HG03565 (cell line): Measurements from ENCODE around the gene TNIK.
"Not testable (repeated sequence)": the region's sequence is repeated elsewhere in the genome, so short reads cannot be mapped to it uniquely, and the experiment has no call there.

Source experiments
- ATAC-seq: cut with Tn5 transposase; IDR thresholded peaks from one replicate; pipeline ENCODE4 v1.9.1; 2021; ENCODE audit warnings: mild to moderate bottlenecking, moderate library complexity; ENCODE audit not compliant: unreplicated experiment

TNIK gene

GRCh38 chr3:171118993-171119392 is 341.2 kb downstream of the TNIK start:
- not testable (repeated sequence) for ATAC-seq

- no peak for ATAC-seq
These were observed 343.3 kb downstream of the TNIK start for GRCh38 chr3:171116824-171117395.

- ATAC-seq: no peak
These were observed 343.8 kb downstream of the TNIK start for GRCh38 chr3:171116365-171116764.

GRCh38 chr3:171115667-171116066 is 344.5 kb downstream of the TNIK start:
- ATAC-seq: no peak

GRCh38 chr3:171113716-171114115 is 346.5 kb downstream of the TNIK start:
- ATAC-seq: no peak

GRCh38 chr3:171110715-171111114 is 349.5 kb downstream of the TNIK start:
- no peak for ATAC-seq

GRCh38 chr3:171108066-171108465 is 352.1 kb downstream of the TNIK start:
- ATAC-seq: no peak

GRCh38 chr3:171103185-171103584 is 357.0 kb downstream of the TNIK start:
- no peak for ATAC-seq

GRCh38 chr3:171101982-171102641 is 358.1 kb downstream of the TNIK start:
- ATAC-seq: no peak

- no peak for ATAC-seq
These were observed 360.3 kb downstream of the TNIK start for GRCh38 chr3:171099911-171100310.

GRCh38 chr3:171095063-171095462 is 365.1 kb downstream of the TNIK start:
- peak; percentile 96 for ATAC-seq

GRCh38 chr3:171094411-171094810 is 365.8 kb downstream of the TNIK start:
- no peak for ATAC-seq

- no peak for ATAC-seq
These were observed 366.7 kb downstream of the TNIK start for GRCh38 chr3:171093462-171093861.

GRCh38 chr3:171092467-171092911 is 367.7 kb downstream of the TNIK start:
- ATAC-seq: no peak

- no peak for ATAC-seq
These were observed 369.9 kb downstream of the TNIK start for GRCh38 chr3:171090321-171090720.

GRCh38 chr3:171088964-171089754 is 371.0 kb downstream of the TNIK start:
- ATAC-seq: no peak

GRCh38 chr3:171088496-171088895 is 371.7 kb downstream of the TNIK start:
- ATAC-seq: no peak

- peak; percentile 59 for ATAC-seq
These were observed 373.3 kb downstream of the TNIK start for GRCh38 chr3:171086914-171087313.

GRCh38 chr3:171077261-171077660 is 382.9 kb downstream of the TNIK start:
- no peak for ATAC-seq

GRCh38 chr3:171072432-171072831 is 387.8 kb downstream of the TNIK start:
- no peak for ATAC-seq

- ATAC-seq: no peak
These were observed 391.5 kb downstream of the TNIK start for GRCh38 chr3:171068658-171069057.

- no peak for ATAC-seq
These were observed 394.0 kb downstream of the TNIK start for GRCh38 chr3:171066206-171066605.
